Sigmoid colon (tissue), 7 donors: ENCODE measurements around the gene ENPP1. TPM values are rescaled to one million over a fixed set of nuclear protein-coding genes. Genes with fewer than 3 reads are reported as not detected.

Source experiments
- DNase-seq: peaks from one replicate; pipeline ENCODE4 v3.0.0-alpha.2; 2019
- H3K27ac ChIP-seq, 4 donors: fragments of 200-600 bp; sonication (generic); one replicate each; pipeline ENCODE4 v1.5.1; 2016 to 2019; ENCODE audit warnings: mild to moderate bottlenecking in 1 of 4
- H3K27me3 ChIP-seq, 3 donors: fragments of 200-600 bp; sonication (generic); one replicate each; pipeline ENCODE4 v1.5.1; 2019; ENCODE audit warnings: mild to moderate bottlenecking in 1 of 3
- H3K36me3 ChIP-seq, 4 donors: fragments of 200-600 bp; sonication (generic); one replicate each; pipeline ENCODE4 v1.5.1; 2016 to 2019
- H3K4me1 ChIP-seq, 4 donors: fragments of 200-600 bp; sonication (generic); one replicate each; pipeline ENCODE4 v1.5.1; 2017 to 2019
- H3K4me3 ChIP-seq, 4 donors: fragments of 200-600 bp; sonication (generic); one replicate each; pipeline ENCODE4 v1.5.1; 2017 to 2019; ENCODE audit warnings: mild to moderate bottlenecking in 2 of 4, moderate library complexity in 1 of 4
- H3K9me3 ChIP-seq, 4 donors: fragments of 200-600 bp in 3 of 4; sonication (generic) in 3 of 4; one replicate each; pipeline versions ENCODE4 v1.5.1 to v1.6.1; 2013 to 2019
- CTCF ChIP-seq, 4 experiments: fragments of 450-650 bp in 3 of 4; fragments of 200-600 bp in 1 of 4; IDR thresholded peaks; one replicate each; pipeline ENCODE4 v1.5.1; 2016 to 2019; ENCODE audit warnings: antibody characterized with exemption in 4 of 4, mild to moderate bottlenecking in 3 of 4, moderate library complexity in 2 of 4
- EP300 ChIP-seq, 4 donors: sonication (generic); formaldehyde crosslinking; IDR thresholded peaks; one replicate each; pipeline ENCODE4 v1.6.1; 2017; ENCODE audit warnings: antibody characterized with exemption in 4 of 4
- POLR2A ChIP-seq, 2 donors: fragments of 450-650 bp; IDR thresholded peaks; one replicate each; pipeline ENCODE4 v1.6.1; 2016; ENCODE audit warnings: antibody characterized with exemption in 2 of 2, mild to moderate bottlenecking in 2 of 2, moderate library complexity in 2 of 2
- POLR2AphosphoS5 ChIP-seq, 4 donors: sonication (generic); formaldehyde crosslinking; IDR thresholded peaks; one replicate each; pipeline ENCODE4 v1.6.1; 2017; ENCODE audit warnings: antibody characterized with exemption in 4 of 4
- WGBS, 2 donors: extraction: QIAGEN DNeasy Blood & Tissue Kit; methylation state at CpG; one replicate each; pipeline ENCODE4 v1.1.7; 2013; 5-methylcytosine and 5-hydroxymethylcytosine counted together
- intact Hi-C: fragments of 100-400 bp; cut with DNase I; formaldehyde crosslinking; loops from one replicate; pipeline ENCODE4 v1.15.1; 2023
- polyA plus RNA-seq, 3 donors: library from polyadenylated mRNA; stranded (reverse); fragments of 200-250 nt; gene quantifications; one replicate each; pipeline ENCODE4 v1.2.3, GENCODE V29; 2013
- total RNA-seq, 4 donors: library from RNA; depleted of rRNA; stranded (reverse); fragments of >200 nt; gene quantifications; one replicate each; pipeline ENCODE4 v1.1.0, GENCODE V29; 2016
- donor health status: healthy with polysubstance abuse.
- donor health status: Bipolar disorder and iron deficiency.
- donor health status: healthy.

Gene ENPP1
- total and polyA plus RNA-seq, 7 donors: 1.2 to 7.2 (median 3.6) TPM

GRCh38 chr6:131789219-131789618 lies 18.6 kb upstream of the ENPP1 start:
- Histone ChIP-seq H3K27ac (no peak overlapping the region), H3K4me3 (no peak overlapping the region), H3K27me3 (no peaks in the 10 kb centered on the region), H3K9me3 (no peaks in the 10 kb centered on the region), H3K4me1 (peaks cover 0 to 9% (median 4%) of the 10 kb centered on the region in 4 donors), H3K36me3 (no peaks in the 10 kb centered on the region)
- intact Hi-C loops: no loop called here
- TF ChIP-seq POLR2AphosphoS5 (IDR thresholded peaks at IDR 0.05): no peak
- TF ChIP-seq EP300 (IDR thresholded peaks at IDR 0.05): no peak
- no peak for TF ChIP-seq CTCF (IDR thresholded peaks at IDR 0.05)
- no peak for TF ChIP-seq POLR2A (IDR thresholded peaks at IDR 0.05)
- 2 to 7% methylated on average over 1 of the region's 1 CpG for WGBS, 2 donors
- DNase-seq: no peak

- H3K36me3 ChIP-seq: no peaks in the 10 kb centered on the region
- H3K27me3 ChIP-seq: no peaks in the 10 kb centered on the region
- TF ChIP-seq EP300 (IDR thresholded peaks at IDR 0.05) (no peak), POLR2AphosphoS5 (IDR thresholded peaks at IDR 0.05) (no peak), POLR2A (IDR thresholded peaks at IDR 0.05) (no peak), CTCF (IDR thresholded peaks at IDR 0.05) (no peak)
- H3K9me3 ChIP-seq: no peaks in the 10 kb centered on the region
- intact Hi-C loops: no loop called here
- WGBS, 2 donors: 85% methylated on average over 5 of the region's 5 CpGs
- H3K4me1 ChIP-seq: peaks cover 0 to 9% (median 4%) of the 10 kb centered on the region in 4 donors
- H3K4me3 ChIP-seq: no peak overlapping the region
- H3K27ac ChIP-seq: no peak overlapping the region
- DNase-seq: no peak
Observed at GRCh38 chr6:131791476-131791875, 16.3 kb upstream of the ENPP1 start.

GRCh38 chr6:131792091-131792496 lies 15.7 kb upstream of the ENPP1 start:
- Histone ChIP-seq H3K36me3 (no peaks in the 10 kb centered on the region), H3K27ac (no peak overlapping the region), H3K4me3 (no peak overlapping the region), H3K4me1 (peaks cover 0 to 9% (median 4%) of the 10 kb centered on the region in 4 donors), H3K9me3 (no peaks in the 10 kb centered on the region), H3K27me3 (no peaks in the 10 kb centered on the region)
- intact Hi-C loops: no loop called here
- TF ChIP-seq POLR2A (IDR thresholded peaks at IDR 0.05): no peak
- no peak for TF ChIP-seq CTCF (IDR thresholded peaks at IDR 0.05)
- no peak for TF ChIP-seq POLR2AphosphoS5 (IDR thresholded peaks at IDR 0.05)
- TF ChIP-seq EP300 (IDR thresholded peaks at IDR 0.05): no peak
- no peak for DNase-seq
- WGBS, 2 donors: 86 to 92% methylated on average over 6 of the region's 6 CpGs

- H3K9me3 ChIP-seq: no peaks in the 10 kb centered on the region
- H3K4me3 ChIP-seq: no peak overlapping the region
- H3K4me1 ChIP-seq: no peaks in the 10 kb centered on the region
- TF ChIP-seq POLR2A (IDR thresholded peaks at IDR 0.05) (no peak), CTCF (IDR thresholded peaks at IDR 0.05) (no peak), POLR2AphosphoS5 (IDR thresholded peaks at IDR 0.05) (no peak)
- WGBS, 2 donors: 84% methylated on average over 2 of the region's 2 CpGs
- H3K27ac ChIP-seq: no peak overlapping the region
- no peaks in the 10 kb centered on the region for H3K27me3 ChIP-seq
- no peak for DNase-seq
- intact Hi-C loops: no loop called here
- H3K36me3 ChIP-seq: no peaks in the 10 kb centered on the region
Observed at GRCh38 chr6:131795366-131795765, 12.5 kb upstream of the ENPP1 start.

GRCh38 chr6:131802347-131802746 lies 5.5 kb upstream of the ENPP1 start:
- H3K4me1 ChIP-seq: peaks cover 0 to 4% (median 0%) of the 10 kb centered on the region in 4 donors
- intact Hi-C loops: no loop called here
- WGBS, 2 donors: 90 to 92% methylated on average over 2 of the region's 2 CpGs

More at GRCh38 chr6:131802347-131802746, 5.5 kb upstream of the ENPP1 start:
- Histone ChIP-seq H3K27me3 (no peaks in the 10 kb centered on the region), H3K4me3 (no peak overlapping the region), H3K9me3 (no peaks in the 10 kb centered on the region), H3K27ac (no peak overlapping the region), H3K36me3 (no peaks in the 10 kb centered on the region)
- DNase-seq: no peak
- TF ChIP-seq EP300 (IDR thresholded peaks at IDR 0.05) (no peak), POLR2A (IDR thresholded peaks at IDR 0.05) (no peak), CTCF (IDR thresholded peaks at IDR 0.05) (no peak), POLR2AphosphoS5 (IDR thresholded peaks at IDR 0.05) (no peak)
